HEK293 (cell line): ENCODE data around the gene NAV3.

Source experiments
- CTCF ChIA-PET: fragments of 350-600 bp; formaldehyde crosslinking; extraction: SDS; loops from one replicate; lab custom pipeline; 2021; ENCODE audit warnings: antibody characterized with exemption; lab: Yijun Ruan, JAX
- POLR2A ChIA-PET: fragments of 300-600 bp; formaldehyde crosslinking; extraction: SDS; loops from one replicate; lab custom pipeline; 2020; ENCODE audit warnings: antibody characterized with exemption, inconsistent platforms; lab: Yijun Ruan, JAX
- H3K27ac ChIP-seq: fragments of 200-500 bp; sonication (Bioruptor generic); 2 replicates; pipeline ENCODE4 v1.5.1; 2014; ENCODE audit warnings: low read depth, low read length, control low read depth, inconsistent platforms; ENCODE audit errors: extremely low read depth
- H3K36me3 ChIP-seq, 2 experiments: fragments of 200-500 bp in 1 of 2; sonication (Bioruptor generic) in 1 of 2; 1 replicate in 1 of 2; 2 replicates in 1 of 2; pipeline ENCODE4 v1.5.1; 2014 to 2017; ENCODE audit warnings: inconsistent platforms in 2 of 2, low read length in 2 of 2; ENCODE audit not compliant: control insufficient read depth in 2 of 2, insufficient read depth in 1 of 2
- H3K4me1 ChIP-seq: fragments of 200-500 bp; sonication (Bioruptor generic); 2 replicates; pipeline ENCODE4 v1.5.1; 2014; ENCODE audit warnings: mild to moderate bottlenecking, low read length, inconsistent platforms; ENCODE audit not compliant: control insufficient read depth, insufficient read depth
- H3K4me3 ChIP-seq: 2 replicates; pipeline ENCODE4 v1.5.1; 2011; ENCODE audit warnings: low read depth, mild to moderate bottlenecking, control low read depth, low read length, moderate library complexity
- H3K9me3 ChIP-seq: fragments of 200-500 bp; sonication (Bioruptor generic); 2 replicates; pipeline ENCODE4 v1.5.1; 2014; ENCODE audit warnings: low read depth, low read length, inconsistent platforms; ENCODE audit not compliant: control insufficient read depth, insufficient read depth
- HOXA7 ChIP-seq: sonication (generic); formaldehyde crosslinking; IDR thresholded peaks from 2 replicates; pipeline ENCODE4 v1.8.1; 2022; ENCODE audit warnings: missing genetic modification reagents, borderline replicate concordance
- KLF1 ChIP-seq: fragments of 450-650 bp; formaldehyde crosslinking; IDR thresholded peaks from 2 replicates; pipeline ENCODE4 v1.5.1; 2016; ENCODE audit warnings: missing biosample characterization, missing genetic modification characterization
- SCRT2 ChIP-seq: fragments of 450-650 bp; formaldehyde crosslinking; IDR thresholded peaks from 2 replicates; pipeline ENCODE4 v1.5.1; 2016; ENCODE audit warnings: missing biosample characterization, missing genetic modification characterization
- SETDB1 ChIP-seq: IDR thresholded peaks from one replicate; pipeline ENCODE4 v1.6.1; 2017; ENCODE audit warnings: mild to moderate bottlenecking, low read length, moderate library complexity, mixed read lengths; ENCODE audit not compliant: insufficient read length
- ZBTB6 ChIP-seq: fragments of 450-650 bp; formaldehyde crosslinking; IDR thresholded peaks from 2 replicates; pipeline ENCODE4 v1.5.1; 2017; ENCODE audit warnings: missing biosample characterization, missing genetic modification characterization
- ZNF140 ChIP-seq: fragments of 450-650 bp; formaldehyde crosslinking; IDR thresholded peaks from 2 replicates; pipeline ENCODE4 v1.5.1; 2016; ENCODE audit warnings: missing biosample characterization, missing genetic modification characterization
- ZNF155 ChIP-seq: fragments of 450-650 bp; formaldehyde crosslinking; IDR thresholded peaks from 2 replicates; pipeline ENCODE4 v1.5.1; 2016; ENCODE audit warnings: missing biosample characterization, missing genetic modification characterization
- ZNF202 ChIP-seq: fragments of 450-650 bp; formaldehyde crosslinking; IDR thresholded peaks from 2 replicates; pipeline ENCODE4 v1.5.1; 2016; ENCODE audit warnings: missing biosample characterization, missing genetic modification characterization, borderline replicate concordance
- ZNF280C ChIP-seq: fragments of 450-650 bp; formaldehyde crosslinking; IDR thresholded peaks from 2 replicates; pipeline ENCODE4 v1.5.1; 2016; ENCODE audit warnings: missing biosample characterization, missing genetic modification characterization
- ZNF292 ChIP-seq: fragments of 450-650 bp; formaldehyde crosslinking; IDR thresholded peaks from 2 replicates; pipeline ENCODE4 v1.5.1; 2016; ENCODE audit warnings: low read depth, missing biosample characterization, missing genetic modification characterization, borderline replicate concordance
- ZNF350 ChIP-seq: fragments of 450-650 bp; formaldehyde crosslinking; IDR thresholded peaks from 2 replicates; pipeline ENCODE4 v1.5.0; 2017; ENCODE audit warnings: missing biosample characterization, mild to moderate bottlenecking, missing genetic modification characterization
- ZNF37A ChIP-seq: fragments of 450-650 bp; IDR thresholded peaks from 2 replicates; pipeline ENCODE4 v1.5.1; 2018; ENCODE audit warnings: missing biosample characterization, missing genetic modification characterization
- ZNF404 ChIP-seq: fragments of 450-650 bp; formaldehyde crosslinking; IDR thresholded peaks from 2 replicates; pipeline ENCODE4 v1.5.1; 2017; ENCODE audit warnings: missing biosample characterization, missing genetic modification characterization
- ZNF571 ChIP-seq: fragments of 450-650 bp; formaldehyde crosslinking; IDR thresholded peaks from 2 replicates; pipeline ENCODE4 v1.5.0; 2017; ENCODE audit warnings: missing biosample characterization, missing genetic modification characterization
- ZNF610 ChIP-seq: fragments of 450-650 bp; formaldehyde crosslinking; IDR thresholded peaks from 2 replicates; pipeline ENCODE4 v1.5.1; 2016; ENCODE audit warnings: missing biosample characterization, missing genetic modification characterization, borderline replicate concordance
- ZNF645 ChIP-seq: fragments of 450-650 bp; formaldehyde crosslinking; IDR thresholded peaks from 2 replicates; pipeline ENCODE4; 2016; ENCODE audit warnings: missing biosample characterization, missing genetic modification characterization
- ZNF654 ChIP-seq: fragments of 450-650 bp; formaldehyde crosslinking; IDR thresholded peaks from 2 replicates; pipeline ENCODE4 v1.5.1; 2016; ENCODE audit warnings: low read depth, missing biosample characterization, missing genetic modification characterization
- ZNF692 ChIP-seq: fragments of 450-650 bp; formaldehyde crosslinking; IDR thresholded peaks from 2 replicates; pipeline ENCODE4 v1.5.1; 2016; ENCODE audit warnings: missing biosample characterization, missing genetic modification characterization
- ZNF776 ChIP-seq: fragments of 450-650 bp; formaldehyde crosslinking; IDR thresholded peaks from 2 replicates; pipeline ENCODE4 v1.5.0; 2017; ENCODE audit warnings: missing biosample characterization, missing genetic modification characterization, borderline replicate concordance
- TF ChIP-seq, protein P1 (sequence below): fragments of 450-650 bp; formaldehyde crosslinking; IDR thresholded peaks from 2 replicates; pipeline ENCODE4 v1.5.1; 2016; ENCODE audit warnings: missing biosample characterization, missing genetic modification characterization, borderline replicate concordance

Gene NAV3

GRCh38 chr12:77850698-77851097 lies 20.0 kb downstream of the NAV3 start:
- H3K36me3 ChIP-seq, result no peaks in the 10 kb centered on the region
- ChIA-PET CTCF (no interaction called here), POLR2A (no interaction called here)
- H3K9me3 ChIP-seq, result no peaks in the 10 kb centered on the region
- no peak for TF ChIP-seq ZNF692
- TF ChIP-seq ZNF404, result no peak
- TF ChIP-seq ZNF610 (tag by site-specific recombination), result no peak
- no peak for TF ChIP-seq ZNF280C (tag by site-specific recombination)
- TF ChIP-seq ZBTB6 (tag by site-specific recombination), result no peak
- no peak for TF ChIP-seq ZNF37A (tag by site-specific recombination)
- TF ChIP-seq ZNF292 (tag by site-specific recombination), result no peak
- TF ChIP-seq SCRT2 (tag by site-specific recombination), result no peak
- no peak for TF ChIP-seq ZNF140 (tag by site-specific recombination)
- TF ChIP-seq ZNF350, result no peak
- TF ChIP-seq ZNF571 (tag by site-specific recombination), result no peak
- no peak for TF ChIP-seq HOXA7 (CRISPR knock-in tag)
- TF ChIP-seq, protein P1, sequence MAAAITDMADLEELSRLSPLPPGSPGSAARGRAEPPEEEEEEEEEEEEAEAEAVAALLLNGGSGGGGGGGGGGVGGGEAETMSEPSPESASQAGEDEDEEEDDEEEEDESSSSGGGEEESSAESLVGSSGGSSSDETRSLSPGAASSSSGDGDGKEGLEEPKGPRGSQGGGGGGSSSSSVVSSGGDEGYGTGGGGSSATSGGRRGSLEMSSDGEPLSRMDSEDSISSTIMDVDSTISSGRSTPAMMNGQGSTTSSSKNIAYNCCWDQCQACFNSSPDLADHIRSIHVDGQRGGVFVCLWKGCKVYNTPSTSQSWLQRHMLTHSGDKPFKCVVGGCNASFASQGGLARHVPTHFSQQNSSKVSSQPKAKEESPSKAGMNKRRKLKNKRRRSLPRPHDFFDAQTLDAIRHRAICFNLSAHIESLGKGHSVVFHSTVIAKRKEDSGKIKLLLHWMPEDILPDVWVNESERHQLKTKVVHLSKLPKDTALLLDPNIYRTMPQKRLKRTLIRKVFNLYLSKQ (tag by site-specific recombination), result no peak
- no peak for TF ChIP-seq ZNF645 (tag by site-specific recombination)
- TF ChIP-seq ZNF202 (tag by site-specific recombination), result no peak
- no peak for TF ChIP-seq SETDB1
- TF ChIP-seq ZNF155, result no peak
- no peak for TF ChIP-seq KLF1 (tag by site-specific recombination)
- TF ChIP-seq ZNF776 (tag by site-specific recombination), result no peak
- TF ChIP-seq ZNF654 (tag by site-specific recombination), result no peak
- H3K4me1 ChIP-seq, result peaks cover 30% of the 10 kb centered on the region
- H3K4me3 ChIP-seq, result no peak overlapping the region
- no peak overlapping the region for H3K27ac ChIP-seq
